SK-N-SH treated with all-trans-retinoic acid at 6 μM for 48 hours (cell line): ENCODE measurements around the gene PPFIA3.

Experiments
- ATAC-seq: fragments of 200-7000 bp; cut with Tn5 transposase; 3 replicates; pipeline ENCODE4 v1.9.1; 2020; ENCODE audit warnings: mild to moderate bottlenecking, moderate library complexity
- ARNTL ChIP-seq: fragments of 450-650 bp; formaldehyde crosslinking; IDR thresholded peaks from 2 replicates; pipeline ENCODE4 v1.5.0; 2020; ENCODE audit warnings: low read depth, mild to moderate bottlenecking, moderate library complexity, borderline replicate concordance
- BACH2 ChIP-seq: fragments of 250-450 bp; sonication (Bioruptor Pico); IDR thresholded peaks from 2 replicates; pipeline ENCODE4 v1.9.0; 2021; ENCODE audit warnings: mild to moderate bottlenecking, borderline replicate concordance
- ESRRG ChIP-seq: fragments of 250-450 bp; sonication (Bioruptor Pico); IDR thresholded peaks from 2 replicates; pipeline ENCODE4 v1.6.1; 2021; ENCODE audit warnings: mild to moderate bottlenecking
- GLIS3 ChIP-seq: fragments of 250-450 bp; sonication (Bioruptor Pico); IDR thresholded peaks from 2 replicates; pipeline ENCODE4 v1.5.0; 2020; ENCODE audit warnings: mild to moderate bottlenecking, moderate library complexity
- ISL1 ChIP-seq: fragments of 250-450 bp; sonication (Bioruptor Pico); IDR thresholded peaks from 2 replicates; pipeline ENCODE4 v2.1.2; 2022; ENCODE audit warnings: mild to moderate bottlenecking, moderate library complexity
- OSR1 ChIP-seq: fragments of 250-450 bp; sonication (Bioruptor Pico); IDR thresholded peaks from 2 replicates; pipeline ENCODE4 v1.8.0; 2022; ENCODE audit warnings: moderate library complexity, mild to moderate bottlenecking, inconsistent platforms
- POU6F1 ChIP-seq: fragments of 250-450 bp; sonication (Bioruptor Pico); IDR thresholded peaks from 2 replicates; pipeline ENCODE4 v1.8.0; 2021; ENCODE audit warnings: low read depth, mild to moderate bottlenecking, moderate library complexity, borderline replicate concordance
- PPARA ChIP-seq: fragments of 250-450 bp; sonication (Bioruptor Pico); IDR thresholded peaks from 2 replicates; pipeline ENCODE4 v1.5.0; 2020; ENCODE audit warnings: mild to moderate bottlenecking, borderline replicate concordance
- RARB ChIP-seq: fragments of 250-450 bp; sonication (Bioruptor Pico); IDR thresholded peaks from 2 replicates; pipeline ENCODE4 v1.8.0; 2021; ENCODE audit warnings: mild to moderate bottlenecking, moderate library complexity
- SNAI2 ChIP-seq: fragments of 250-450 bp; sonication (Bioruptor Pico); IDR thresholded peaks from 2 replicates; pipeline ENCODE4 v1.5.0; 2020; ENCODE audit warnings: mild to moderate bottlenecking, moderate library complexity
- TCF4 ChIP-seq: fragments of 250-450 bp; sonication (Bioruptor Pico); IDR thresholded peaks from 2 replicates; pipeline ENCODE4 v1.8.0; 2021; ENCODE audit warnings: mild to moderate bottlenecking, moderate library complexity, borderline replicate concordance
- ZC3H10 ChIP-seq: fragments of 250-450 bp; sonication (Bioruptor Pico); IDR thresholded peaks from 2 replicates; pipeline ENCODE4 v1.5.1; 2021; ENCODE audit warnings: mild to moderate bottlenecking, moderate library complexity
- ZNF565 ChIP-seq: fragments of 450-650 bp; formaldehyde crosslinking; conservative IDR thresholded peaks from 2 replicates; pipeline ENCODE4 v1.5.0; 2020; ENCODE audit warnings: low read depth, mild to moderate bottlenecking, moderate library complexity
- ZNF70 ChIP-seq: fragments of 450-650 bp; formaldehyde crosslinking; IDR thresholded peaks from 2 replicates; pipeline ENCODE4 v1.5.0; 2020; ENCODE audit warnings: mild to moderate bottlenecking, moderate library complexity
- TF ChIP-seq, protein P1 (sequence below): fragments of 250-450 bp; sonication (Bioruptor Pico); IDR thresholded peaks from 2 replicates; pipeline ENCODE4 v1.5.0; 2020; ENCODE audit warnings: mild to moderate bottlenecking, moderate library complexity
- TF ChIP-seq, protein P2 (sequence below): fragments of 250-450 bp; sonication (Bioruptor Pico); IDR thresholded peaks from 2 replicates; pipeline ENCODE4 v1.5.1; 2021; ENCODE audit warnings: mild to moderate bottlenecking, moderate library complexity

Gene PPFIA3

GRCh38 chr19:49194408-49194807 lies 75.1 kb downstream of the PPFIA3 start:
- TF ChIP-seq BACH2 (CRISPR knock-in tag) (no peak), SNAI2 (CRISPR knock-in tag) (no peak), ZNF70 (no peak), ISL1 (CRISPR knock-in tag) (no peak), TCF4 (CRISPR knock-in tag) (no peak), ESRRG (no peak)
- TF ChIP-seq, protein P1, sequence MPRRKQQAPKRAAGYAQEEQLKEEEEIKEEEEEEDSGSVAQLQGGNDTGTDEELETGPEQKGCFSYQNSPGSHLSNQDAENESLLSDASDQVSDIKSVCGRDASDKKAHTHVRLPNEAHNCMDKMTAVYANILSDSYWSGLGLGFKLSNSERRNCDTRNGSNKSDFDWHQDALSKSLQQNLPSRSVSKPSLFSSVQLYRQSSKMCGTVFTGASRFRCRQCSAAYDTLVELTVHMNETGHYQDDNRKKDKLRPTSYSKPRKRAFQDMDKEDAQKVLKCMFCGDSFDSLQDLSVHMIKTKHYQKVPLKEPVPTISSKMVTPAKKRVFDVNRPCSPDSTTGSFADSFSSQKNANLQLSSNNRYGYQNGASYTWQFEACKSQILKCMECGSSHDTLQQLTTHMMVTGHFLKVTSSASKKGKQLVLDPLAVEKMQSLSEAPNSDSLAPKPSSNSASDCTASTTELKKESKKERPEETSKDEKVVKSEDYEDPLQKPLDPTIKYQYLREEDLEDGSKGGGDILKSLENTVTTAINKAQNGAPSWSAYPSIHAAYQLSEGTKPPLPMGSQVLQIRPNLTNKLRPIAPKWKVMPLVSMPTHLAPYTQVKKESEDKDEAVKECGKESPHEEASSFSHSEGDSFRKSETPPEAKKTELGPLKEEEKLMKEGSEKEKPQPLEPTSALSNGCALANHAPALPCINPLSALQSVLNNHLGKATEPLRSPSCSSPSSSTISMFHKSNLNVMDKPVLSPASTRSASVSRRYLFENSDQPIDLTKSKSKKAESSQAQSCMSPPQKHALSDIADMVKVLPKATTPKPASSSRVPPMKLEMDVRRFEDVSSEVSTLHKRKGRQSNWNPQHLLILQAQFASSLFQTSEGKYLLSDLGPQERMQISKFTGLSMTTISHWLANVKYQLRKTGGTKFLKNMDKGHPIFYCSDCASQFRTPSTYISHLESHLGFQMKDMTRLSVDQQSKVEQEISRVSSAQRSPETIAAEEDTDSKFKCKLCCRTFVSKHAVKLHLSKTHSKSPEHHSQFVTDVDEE (CRISPR knock-in tag), result no peak
- TF ChIP-seq, protein P2, sequence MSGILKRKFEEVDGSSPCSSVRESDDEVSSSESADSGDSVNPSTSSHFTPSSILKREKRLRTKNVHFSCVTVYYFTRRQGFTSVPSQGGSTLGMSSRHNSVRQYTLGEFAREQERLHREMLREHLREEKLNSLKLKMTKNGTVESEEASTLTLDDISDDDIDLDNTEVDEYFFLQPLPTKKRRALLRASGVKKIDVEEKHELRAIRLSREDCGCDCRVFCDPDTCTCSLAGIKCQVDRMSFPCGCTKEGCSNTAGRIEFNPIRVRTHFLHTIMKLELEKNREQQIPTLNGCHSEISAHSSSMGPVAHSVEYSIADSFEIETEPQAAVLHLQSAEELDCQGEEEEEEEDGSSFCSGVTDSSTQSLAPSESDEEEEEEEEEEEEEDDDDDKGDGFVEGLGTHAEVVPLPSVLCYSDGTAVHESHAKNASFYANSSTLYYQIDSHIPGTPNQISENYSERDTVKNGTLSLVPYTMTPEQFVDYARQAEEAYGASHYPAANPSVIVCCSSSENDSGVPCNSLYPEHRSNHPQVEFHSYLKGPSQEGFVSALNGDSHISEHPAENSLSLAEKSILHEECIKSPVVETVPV, result no peak
- no peak for ATAC-seq

GRCh38 chr19:49196527-49197240 lies 77.3 kb downstream of the PPFIA3 start:
- ATAC-seq, result no peak

GRCh38 chr19:49200238-49200862 lies 81.0 kb downstream of the PPFIA3 start:
- peak; percentile 51; the same call in 2 of the 3 replicates for ATAC-seq
- TF ChIP-seq PPARA (CRISPR knock-in tag), result no peak

More at GRCh38 chr19:49196527-49197240, 77.3 kb downstream of the PPFIA3 start:
- TF ChIP-seq GLIS3 (CRISPR knock-in tag), result no peak
- no peak for TF ChIP-seq POU6F1 (CRISPR knock-in tag)
- TF ChIP-seq BACH2 (CRISPR knock-in tag), result no peak
- TF ChIP-seq OSR1 (CRISPR knock-in tag), result no peak
- no peak for TF ChIP-seq PPARA (CRISPR knock-in tag)
- no peak for TF ChIP-seq ZNF70
- no peak for TF ChIP-seq ARNTL
- no peak for TF ChIP-seq ZNF565 (CRISPR knock-in tag)
- no peak for TF ChIP-seq ISL1 (CRISPR knock-in tag)
- TF ChIP-seq ZC3H10 (CRISPR knock-in tag), result no peak
- TF ChIP-seq RARB, result no peak
